GM19467 (cell line): ENCODE results near the gene DIDO1.

Experiments
- ATAC-seq: cut with Tn5 transposase; IDR thresholded peaks from one replicate; pipeline ENCODE4 v1.9.1; 2021; ENCODE audit warnings: mild to moderate bottlenecking, moderate library complexity; ENCODE audit not compliant: unreplicated experiment

Gene DIDO1

DNA sequence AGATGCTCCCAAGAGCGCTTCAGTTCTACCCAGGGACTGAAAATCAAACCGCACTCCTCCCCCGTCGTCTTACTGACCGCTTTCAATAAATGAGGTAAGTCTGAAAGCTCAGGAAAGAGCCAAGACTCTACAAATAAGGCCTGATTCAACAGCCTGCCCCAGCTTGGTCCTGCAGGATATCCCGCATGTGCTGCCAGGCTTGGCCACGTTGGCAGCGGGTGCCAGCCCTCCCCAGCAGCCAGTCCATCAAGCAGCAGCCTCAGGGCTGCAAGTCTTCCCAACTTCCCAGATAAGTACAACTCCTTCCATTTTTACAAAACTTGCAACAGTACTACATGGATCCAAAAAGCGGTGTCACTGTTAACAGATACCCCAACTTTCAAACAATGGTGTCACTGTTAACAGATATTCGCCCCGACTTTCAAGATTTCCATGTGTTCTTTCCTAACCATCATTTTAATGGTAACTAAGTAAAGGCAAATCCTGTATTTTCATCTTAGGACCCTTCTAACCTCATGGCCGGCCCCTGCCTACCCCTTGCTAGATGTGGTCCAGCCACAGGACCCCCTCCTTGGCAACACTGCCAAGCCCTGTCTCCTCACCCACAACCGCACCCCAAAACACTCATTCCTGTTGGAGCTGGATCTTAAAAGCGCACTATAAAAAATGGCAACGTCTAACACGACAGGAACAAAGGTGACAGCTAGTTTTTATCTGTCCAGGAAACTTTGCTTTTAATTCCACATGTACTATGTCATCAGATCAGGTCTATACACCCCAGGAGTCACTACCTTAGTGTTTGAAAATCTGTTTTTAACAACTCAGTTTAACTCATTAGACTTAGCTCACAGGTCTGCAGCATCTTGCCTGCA is 28.0 kb downstream of the DIDO1 start:
- ATAC-seq = no peak

DNA sequence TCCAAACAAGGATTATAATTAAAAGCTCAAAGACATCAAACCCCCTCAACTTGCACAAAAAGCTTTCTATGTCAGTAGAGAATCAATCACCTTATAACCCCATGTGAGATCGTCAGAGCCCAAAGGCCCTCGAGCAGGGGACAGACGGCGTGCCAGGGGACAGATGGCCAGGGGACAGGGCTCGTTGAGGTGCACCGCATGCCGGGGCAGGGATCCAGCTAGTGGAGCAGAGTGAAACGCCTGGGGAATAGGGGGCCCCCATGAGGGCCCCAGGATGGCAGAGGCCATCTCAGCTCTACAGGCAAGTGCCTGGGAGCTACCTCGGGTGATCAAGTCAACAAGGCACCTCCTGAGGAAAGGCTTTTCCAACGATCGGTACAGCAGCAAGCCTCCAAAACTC is 28.6 kb downstream of the DIDO1 start:
- no peak for ATAC-seq

DNA sequence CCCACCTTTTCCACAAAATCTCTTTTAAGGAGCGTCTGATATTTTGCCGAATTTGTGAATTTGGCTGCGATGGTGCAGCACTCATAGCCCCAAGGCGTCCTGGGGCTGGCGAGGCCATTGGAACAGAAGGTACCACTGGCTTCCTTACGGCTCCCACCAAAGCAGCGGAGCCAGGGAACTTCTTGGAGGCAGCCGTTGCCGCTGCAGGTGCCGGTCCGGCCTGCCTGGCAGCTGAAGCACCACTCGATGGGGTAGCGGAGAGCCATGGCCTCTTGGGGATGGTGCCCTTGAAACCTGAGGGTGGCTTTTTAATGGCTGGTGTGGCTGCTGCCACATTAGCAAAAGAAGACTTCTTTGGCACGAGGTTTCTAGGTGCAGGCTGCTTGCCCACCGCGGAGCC is 29.8 kb downstream of the DIDO1 start:
- no peak for ATAC-seq

GRCh38 chr20:62895539-62895938 is 30.8 kb downstream of the DIDO1 start:
- ATAC-seq = no peak

DNA sequence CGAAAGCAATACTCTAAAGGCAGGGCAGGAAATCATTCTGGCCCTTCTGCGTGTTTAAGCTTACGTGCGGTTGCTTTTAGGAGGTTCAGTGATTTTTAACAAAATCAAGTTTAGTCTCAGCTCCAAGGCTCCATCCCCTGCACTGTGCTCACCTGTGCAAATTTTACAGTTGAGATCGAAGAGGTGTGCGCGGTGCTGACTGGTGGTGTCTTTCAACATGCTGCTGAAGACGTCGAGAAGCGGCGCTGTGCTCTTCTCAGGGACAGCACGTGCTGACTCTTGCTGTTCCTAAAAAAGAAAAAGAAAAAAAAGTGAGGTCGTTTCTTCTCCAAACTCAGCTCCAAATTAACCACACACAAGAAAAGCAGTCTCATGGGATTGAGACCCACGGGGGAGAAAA is 32.0 kb downstream of the DIDO1 start:
- no peak for ATAC-seq

DNA sequence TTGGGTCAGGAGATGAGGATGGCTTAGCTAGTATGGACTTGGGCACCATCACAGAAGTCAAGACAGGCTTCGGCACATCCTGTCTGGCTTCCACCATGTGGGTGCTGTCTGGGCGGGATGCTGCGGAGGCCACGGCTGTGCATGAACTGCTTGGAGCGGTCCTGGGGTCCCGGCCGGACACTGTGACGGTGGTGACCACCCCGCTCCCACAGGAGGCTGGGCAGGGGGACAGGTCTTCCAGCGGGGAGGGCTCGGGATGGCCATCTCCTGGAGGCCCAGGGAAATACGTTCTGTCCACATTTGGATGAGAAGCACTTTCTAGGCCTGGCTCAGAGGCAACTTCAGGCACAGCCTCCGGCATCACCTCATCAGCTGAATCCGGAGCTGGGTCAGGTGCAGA is 32.6 kb downstream of the DIDO1 start:
- ATAC-seq = no peak

- ATAC-seq = no peak
Observed at GRCh38 chr20:62892348-62893304, 33.7 kb downstream of the DIDO1 start.

- no peak for ATAC-seq
Observed at GRCh38 chr20:62891111-62891510, 35.2 kb downstream of the DIDO1 start.

DNA sequence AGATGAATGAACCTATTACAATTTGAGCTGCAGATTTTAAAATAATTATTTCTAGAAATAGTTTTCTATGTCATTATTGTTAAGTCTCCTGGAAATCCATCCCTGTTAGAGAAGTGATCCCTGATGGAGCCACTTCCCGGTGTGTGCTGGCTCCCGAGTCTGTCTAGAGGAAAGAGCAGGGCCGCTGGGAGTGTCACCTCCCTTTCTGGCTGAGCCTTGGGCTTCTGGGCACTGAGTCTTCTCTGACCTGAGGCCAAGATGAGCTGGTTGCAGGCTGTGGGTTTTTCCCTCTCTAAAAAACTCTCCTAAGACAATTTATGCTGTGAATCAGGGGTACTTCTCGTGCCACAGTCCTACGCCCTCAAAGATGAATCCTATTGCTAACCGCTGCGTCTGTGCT is 35.9 kb downstream of the DIDO1 start:
- no peak for ATAC-seq

GRCh38 chr20:62889871-62890270 is 36.4 kb downstream of the DIDO1 start:
- no peak for ATAC-seq

GRCh38 chr20:62889411-62889810 is 36.9 kb downstream of the DIDO1 start:
- ATAC-seq = no peak

GRCh38 chr20:62888910-62889309 is 37.4 kb downstream of the DIDO1 start:
- no peak for ATAC-seq

- no peak for ATAC-seq
Observed at GRCh38 chr20:62888406-62888805, 37.9 kb downstream of the DIDO1 start.

DNA sequence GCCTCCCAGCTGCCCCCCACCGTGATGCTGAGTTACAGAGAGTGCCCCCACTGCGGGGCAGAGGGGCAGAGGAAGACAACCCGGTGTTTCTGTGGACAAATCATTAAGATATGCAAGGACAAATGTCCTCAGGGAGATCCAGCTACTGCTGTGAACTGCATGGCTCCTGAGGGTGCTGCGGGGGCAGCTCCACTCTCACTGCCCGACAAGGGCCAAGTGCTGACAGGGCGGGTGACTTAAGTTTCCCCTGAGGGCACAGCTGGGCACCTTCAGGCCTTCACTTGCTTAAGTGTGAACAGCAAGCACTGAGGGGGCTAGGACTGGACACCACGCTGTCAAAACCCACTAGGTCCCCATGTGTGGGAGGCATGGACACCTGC is 38.5 kb downstream of the DIDO1 start:
- ATAC-seq = no peak

DNA sequence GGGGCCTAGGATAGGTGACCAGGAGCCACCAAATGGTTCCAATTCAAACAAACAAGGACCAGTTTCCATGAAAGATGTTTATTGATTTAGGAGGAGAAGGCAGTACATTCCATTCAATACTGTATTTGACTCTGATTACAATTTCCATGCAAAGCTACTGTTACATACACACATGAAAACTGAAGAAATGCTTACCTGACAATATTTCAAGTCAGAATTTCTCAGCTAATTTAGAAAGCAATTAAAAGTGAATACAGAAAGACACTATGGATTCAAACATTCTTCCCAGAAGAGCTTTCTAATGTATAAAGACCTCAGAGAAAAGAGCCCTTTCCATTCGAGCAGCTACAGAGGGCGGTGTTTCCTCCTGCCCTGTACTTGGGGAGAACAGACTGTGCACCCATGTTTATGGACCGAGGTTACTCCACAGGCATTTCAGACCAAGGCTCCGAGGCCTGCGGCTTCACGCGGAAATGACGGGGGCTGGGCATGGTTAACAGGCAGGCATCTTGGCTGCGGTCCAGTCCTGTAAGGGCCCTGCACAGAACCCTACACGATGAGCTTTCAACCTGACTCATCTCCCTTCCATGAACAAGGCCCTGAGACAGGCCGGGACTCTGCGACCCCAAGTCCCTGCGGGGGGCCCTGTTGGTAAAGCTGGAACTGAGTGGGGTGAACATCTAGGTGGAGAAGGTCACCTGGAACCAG is 39.0 kb downstream of the DIDO1 start:
- no peak for ATAC-seq

DNA sequence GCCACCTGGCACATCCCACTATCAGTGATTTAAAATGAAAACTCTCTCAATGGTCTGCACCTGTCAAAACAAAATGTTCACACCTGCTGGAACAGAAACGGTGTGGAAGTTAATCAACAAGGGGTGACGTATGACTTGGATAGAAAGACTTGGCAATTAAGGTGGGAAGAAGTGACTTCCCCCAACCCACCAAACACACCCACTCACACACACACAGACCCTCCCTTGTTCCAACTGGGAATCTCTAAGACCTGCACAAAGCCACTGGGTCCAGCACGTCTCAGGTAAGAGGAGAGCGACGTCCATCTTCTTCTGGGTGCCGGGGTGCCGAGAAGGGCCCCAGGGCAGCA is 39.6 kb downstream of the DIDO1 start:
- no peak for ATAC-seq

DNA sequence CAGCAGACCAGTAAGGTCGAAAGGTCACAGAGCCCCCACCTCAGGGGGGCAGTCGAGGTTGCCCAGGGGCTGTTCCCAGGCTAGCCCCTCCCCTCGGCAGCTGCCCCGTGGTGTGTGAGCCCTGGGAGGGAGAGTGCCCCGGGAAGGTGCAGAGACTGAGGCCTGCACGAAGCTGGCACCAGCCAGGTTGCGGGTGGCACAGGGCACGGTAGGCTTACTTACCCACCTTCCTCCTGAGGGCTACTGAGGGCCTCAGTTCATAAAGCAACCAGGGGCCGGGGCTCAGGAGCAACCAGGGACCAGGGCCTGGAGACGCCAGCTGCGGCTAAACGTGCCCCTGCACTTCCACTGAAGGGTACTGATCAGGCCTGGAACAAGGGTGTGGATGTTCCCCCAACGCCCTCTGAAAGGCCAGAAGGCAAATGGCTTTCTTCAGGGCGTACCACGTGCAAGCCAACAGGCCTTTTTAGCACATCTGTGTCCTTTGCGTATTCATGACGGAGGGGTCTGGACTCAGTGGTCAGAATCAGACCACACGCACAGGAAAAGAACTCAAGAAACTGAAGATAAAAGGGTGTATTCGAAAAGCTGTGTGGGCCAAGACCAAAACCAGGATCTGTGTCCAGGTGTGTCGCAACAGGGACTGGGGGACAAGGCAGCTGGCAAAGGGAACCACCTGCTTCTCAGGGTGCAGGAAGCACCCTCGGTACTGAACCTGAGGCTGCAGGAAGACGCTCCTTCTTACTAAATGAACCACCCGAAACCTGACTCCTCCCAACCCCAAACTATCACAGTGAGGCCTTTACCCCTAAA is 40.2 kb downstream of the DIDO1 start:
- no peak for ATAC-seq

GRCh38 chr20:62885046-62885895 is 41.0 kb downstream of the DIDO1 start:
- ATAC-seq = no peak

DNA sequence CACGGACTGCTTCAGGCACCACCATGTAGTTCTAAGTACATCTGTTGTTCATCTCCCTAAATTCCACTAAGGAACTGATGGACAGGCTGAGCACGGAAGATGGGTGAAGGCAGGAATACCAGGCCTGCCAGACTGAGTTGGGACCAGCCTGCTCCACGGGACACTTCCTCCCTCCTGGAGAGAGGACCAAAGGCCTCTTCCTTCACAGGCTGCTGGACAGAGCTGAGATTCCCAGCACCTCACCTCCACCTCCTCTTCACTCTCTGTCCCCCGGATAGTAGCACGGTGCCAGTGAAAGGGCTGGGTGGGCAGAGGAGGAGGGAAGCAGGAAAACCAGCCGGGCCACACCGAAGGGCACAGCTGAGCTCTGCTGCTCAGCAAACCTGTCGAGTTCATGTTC is 41.7 kb downstream of the DIDO1 start:
- no peak for ATAC-seq

- ATAC-seq = no peak
Observed at GRCh38 chr20:62882426-62882825, 43.9 kb downstream of the DIDO1 start.
